Measurements from ENCODE around the gene USP34. TPM values are rescaled to one million over a fixed set of nuclear protein-coding genes. Genes with fewer than 3 reads are reported as not detected.

The USP34 gene
- total and polyA plus RNA-seq, 9 of the 15 experiments (the other 6 are each of a cell fraction or from before 2014, with no cell fraction given): 19.8 to 108 (median 67.8) TPM

DNA sequence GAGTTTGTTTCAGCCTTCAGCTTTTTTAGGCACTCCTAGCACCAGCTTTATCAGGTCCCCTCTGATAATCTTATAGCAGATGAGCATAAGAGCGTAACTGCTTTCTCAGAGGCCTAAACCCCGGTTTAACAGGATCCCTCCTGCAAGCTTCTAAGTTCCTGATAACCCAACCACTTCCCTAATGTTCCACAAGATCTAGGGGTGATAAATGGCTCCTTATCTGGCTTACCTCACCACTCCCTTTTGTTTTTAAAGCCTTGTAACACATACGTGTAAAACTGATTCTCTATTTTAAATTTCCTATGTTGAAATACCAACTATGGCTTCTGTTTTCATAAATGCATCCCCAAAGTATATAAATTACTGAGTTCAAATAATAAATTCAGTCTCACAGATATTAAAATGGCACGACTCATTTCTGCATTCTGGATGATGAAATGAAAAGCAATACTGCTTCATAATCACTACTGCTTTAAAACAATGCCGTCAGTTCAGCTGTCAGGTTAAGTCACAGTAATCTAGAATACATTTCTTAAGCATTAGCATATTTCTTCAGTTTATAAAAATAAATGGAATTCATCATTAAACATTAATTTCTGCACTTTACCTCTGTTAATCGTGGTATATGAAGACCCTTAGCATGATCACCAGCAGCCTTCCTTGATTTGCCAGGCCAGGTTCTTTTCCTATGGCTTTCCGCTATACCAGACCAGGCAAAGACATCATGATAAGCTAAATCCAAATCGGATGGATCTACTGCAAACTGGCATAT is 182.6 kb downstream of the USP34 start (continued):
- TF ChIP-seq THRAP3 (IDR thresholded peaks at IDR 0.05; ENCODE audit: borderline replicate concordance) (no peak), THAP12 (CRISPR knock-in tag; IDR thresholded peaks at IDR 0.05) (no peak), ZNF583 (CRISPR knock-in tag; IDR thresholded peaks at IDR 0.05) (0 out of 2 replicates have a peak, but pooled peaks have one; percentile 35), MBD1 (CRISPR knock-in tag; IDR thresholded peaks at IDR 0.05) (no peak), TOE1 (IDR thresholded peaks at IDR 0.05; ENCODE audit: borderline replicate concordance) (no peak; the same call in 1 of the 2 replicates), TOE1 (CRISPR knock-in tag; IDR thresholded peaks at IDR 0.05; ENCODE audit: borderline replicate concordance, low read depth) (no peak), DPF2 (IDR thresholded peaks at IDR 0.05) (peak; percentile 99), GABPB2 (CRISPR knock-in tag; conservative IDR thresholded peaks at IDR 0.05) (no peak), ZNF12 (CRISPR knock-in tag; IDR thresholded peaks at IDR 0.05) (no peak), ZNF668 (CRISPR knock-in tag; IDR thresholded peaks at IDR 0.05) (0 out of 2 replicates have a peak, but pooled peaks have one; percentile 11), ZSCAN32 (CRISPR knock-in tag; IDR thresholded peaks at IDR 0.05) (peak; percentile 91), USF2 (CRISPR knock-in tag; IDR thresholded peaks at IDR 0.05) (no peak), MCM3 (IDR thresholded peaks at IDR 0.05) (no peak), BRF2 (IDR thresholded peaks at IDR 0.05; ENCODE audit: borderline replicate concordance, insufficient read depth, insufficient read length) (no peak), FUS (optimal IDR thresholded peaks at IDR 0.05; ENCODE audit: low read depth, low read length) (no peak)
- TF ChIP-seq, protein P1, sequence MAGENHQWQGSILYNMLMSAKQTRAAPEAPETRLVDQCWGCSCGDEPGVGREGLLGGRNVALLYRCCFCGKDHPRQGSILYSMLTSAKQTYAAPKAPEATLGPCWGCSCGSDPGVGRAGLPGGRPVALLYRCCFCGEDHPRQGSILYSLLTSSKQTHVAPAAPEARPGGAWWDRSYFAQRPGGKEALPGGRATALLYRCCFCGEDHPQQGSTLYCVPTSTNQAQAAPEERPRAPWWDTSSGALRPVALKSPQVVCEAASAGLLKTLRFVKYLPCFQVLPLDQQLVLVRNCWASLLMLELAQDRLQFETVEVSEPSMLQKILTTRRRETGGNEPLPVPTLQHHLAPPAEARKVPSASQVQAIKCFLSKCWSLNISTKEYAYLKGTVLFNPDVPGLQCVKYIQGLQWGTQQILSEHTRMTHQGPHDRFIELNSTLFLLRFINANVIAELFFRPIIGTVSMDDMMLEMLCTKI (IDR thresholded peaks at IDR 0.05; ENCODE audit: partially characterized antibody): no peak
- TF ChIP-seq, protein P2, sequence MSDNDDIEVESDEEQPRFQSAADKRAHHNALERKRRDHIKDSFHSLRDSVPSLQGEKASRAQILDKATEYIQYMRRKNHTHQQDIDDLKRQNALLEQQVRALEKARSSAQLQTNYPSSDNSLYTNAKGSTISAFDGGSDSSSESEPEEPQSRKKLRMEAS (CRISPR knock-in tag; IDR thresholded peaks at IDR 0.05): no peak
- TF ChIP-seq, protein P3, sequence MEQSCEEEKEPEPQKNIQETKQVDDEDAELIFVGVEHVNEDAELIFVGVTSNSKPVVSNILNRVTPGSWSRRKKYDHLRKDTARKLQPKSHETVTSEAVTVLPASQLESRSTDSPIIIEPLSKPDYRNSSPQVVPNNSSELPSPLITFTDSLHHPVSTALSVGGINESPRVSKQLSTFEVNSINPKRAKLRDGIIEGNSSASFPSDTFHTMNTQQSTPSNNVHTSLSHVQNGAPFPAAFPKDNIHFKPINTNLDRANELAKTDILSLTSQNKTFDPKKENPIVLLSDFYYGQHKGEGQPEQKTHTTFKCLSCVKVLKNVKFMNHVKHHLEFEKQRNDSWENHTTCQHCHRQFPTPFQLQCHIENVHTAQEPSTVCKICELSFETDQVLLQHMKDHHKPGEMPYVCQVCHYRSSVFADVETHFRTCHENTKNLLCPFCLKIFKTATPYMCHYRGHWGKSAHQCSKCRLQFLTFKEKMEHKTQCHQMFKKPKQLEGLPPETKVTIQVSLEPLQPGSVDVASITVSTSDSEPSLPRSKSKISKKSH (CRISPR knock-in tag; IDR thresholded peaks at IDR 0.05): no peak

Data from K562 (cell line).